PC-9 (cell line): ENCODE results near the gene CR2. TPM values are rescaled to one million over a fixed set of nuclear protein-coding genes. Genes with fewer than 3 reads are reported as not detected.

Experiments used
- BruUV-seq: library from RNA; stranded (reverse); fragments of 400-500 nt; replicated peaks from 2 replicates; lab custom pipeline; 2021; lab: Mats Ljungman, UMichigan
- CTCF ChIA-PET: fragments of 300-600 bp; sonication (Branson Sonifier 250); formaldehyde crosslinking; loops from one replicate; lab custom pipeline; 2022; ENCODE audit warnings: antibody characterized with exemption; lab: Charles Lee
- POLR2A ChIA-PET: fragments of 300-600 bp; sonication (Branson Sonifier 250); formaldehyde crosslinking; loops from one replicate; lab custom pipeline; 2022; ENCODE audit warnings: antibody characterized with exemption; ENCODE audit not compliant: unreplicated experiment; lab: Charles Lee
- DNase-seq, 2 experiments: peaks; one replicate each; pipeline versions ENCODE4 v3.0.0 to v3.0.0-alpha.2; 2015 to 2022; ENCODE audit warnings: mixed read lengths in 1 of 2
- H2AFZ ChIP-seq: fragments of 200-600 bp; sonication (generic); 2 replicates; pipeline ENCODE4 v1.8.1; 2017; ENCODE audit warnings: antibody characterized with exemption
- H3F3A ChIP-seq: fragments of 200-600 bp; sonication (generic); 2 replicates; pipeline ENCODE4 v1.8.1; 2017; ENCODE audit warnings: antibody characterized with exemption, mild to moderate bottlenecking, low read depth; ENCODE audit not compliant: insufficient read depth
- H3K27ac ChIP-seq: fragments of 200-600 bp; sonication (generic); 2 replicates; pipeline ENCODE4 v1.6.1; 2016; ENCODE audit warnings: mixed run types
- H3K27me3 ChIP-seq: fragments of 200-600 bp; sonication (generic); 2 replicates; pipeline ENCODE4 v1.6.1; 2016; ENCODE audit warnings: low read depth, mixed run types; ENCODE audit not compliant: insufficient read depth
- H3K36me3 ChIP-seq: fragments of 200-600 bp; sonication (generic); 2 replicates; pipeline ENCODE4 v1.6.1; 2016; ENCODE audit warnings: low read depth, mixed run types
- H3K4me1 ChIP-seq: fragments of 200-600 bp; sonication (generic); replicated peaks from 2 replicates; pipeline ENCODE4 v1.6.1; 2016; ENCODE audit warnings: mixed run types; ENCODE audit not compliant: insufficient read depth
- H3K4me2 ChIP-seq: fragments of 200-600 bp; sonication (generic); 2 replicates; pipeline ENCODE4 v1.6.1; 2017; ENCODE audit warnings: mixed run types
- H3K4me3 ChIP-seq: fragments of 200-600 bp; sonication (generic); 2 replicates; pipeline ENCODE4 v1.6.1; 2016; ENCODE audit warnings: mixed run types
- H3K79me2 ChIP-seq: fragments of 200-600 bp; sonication (generic); 2 replicates; pipeline ENCODE4 v1.6.1; 2017; ENCODE audit warnings: low read depth, mixed run types
- H3K9me2 ChIP-seq: fragments of 200-600 bp; sonication (generic); 2 replicates; pipeline ENCODE4 v1.8.1; 2017; ENCODE audit warnings: mild to moderate bottlenecking; ENCODE audit not compliant: insufficient read depth
- H3K9me3 ChIP-seq: fragments of 200-600 bp; sonication (generic); 2 replicates; pipeline ENCODE4 v1.8.1; 2016; ENCODE audit warnings: low read depth; ENCODE audit not compliant: insufficient read depth
- H4K20me1 ChIP-seq: fragments of 200-600 bp; sonication (generic); 2 replicates; pipeline ENCODE4 v1.8.1; 2017; ENCODE audit not compliant: insufficient read depth
- EZH2 ChIP-seq: fragments of 200-600 bp; sonication (generic); IDR thresholded peaks from 2 replicates; pipeline ENCODE4 v1.8.0; 2017; ENCODE audit warnings: antibody characterized with exemption, low read depth
- intact Hi-C: fragments of 100-400 bp; cut with micrococcal nuclease; formaldehyde crosslinking; loops from one replicate; pipeline ENCODE4 v1.10.0; 2022; ENCODE audit not compliant: unreplicated experiment
- total RNA-seq: library from RNA; stranded (reverse); gene quantifications from 2 replicates; pipeline ENCODE4 v1.2.3, GENCODE V29; 2021
- TF ChIP-seq, protein P1 (sequence below): fragments of 200-600 bp; sonication (generic); conservative IDR thresholded peaks from 2 replicates; pipeline ENCODE4 v1.6.1; 2017; ENCODE audit warnings: mixed run types, antibody characterized with exemption, mild to moderate bottlenecking, moderate library complexity

Gene CR2
- total RNA-seq, 1 experiment from 2014 or later = 4.3 TPM

DNA sequence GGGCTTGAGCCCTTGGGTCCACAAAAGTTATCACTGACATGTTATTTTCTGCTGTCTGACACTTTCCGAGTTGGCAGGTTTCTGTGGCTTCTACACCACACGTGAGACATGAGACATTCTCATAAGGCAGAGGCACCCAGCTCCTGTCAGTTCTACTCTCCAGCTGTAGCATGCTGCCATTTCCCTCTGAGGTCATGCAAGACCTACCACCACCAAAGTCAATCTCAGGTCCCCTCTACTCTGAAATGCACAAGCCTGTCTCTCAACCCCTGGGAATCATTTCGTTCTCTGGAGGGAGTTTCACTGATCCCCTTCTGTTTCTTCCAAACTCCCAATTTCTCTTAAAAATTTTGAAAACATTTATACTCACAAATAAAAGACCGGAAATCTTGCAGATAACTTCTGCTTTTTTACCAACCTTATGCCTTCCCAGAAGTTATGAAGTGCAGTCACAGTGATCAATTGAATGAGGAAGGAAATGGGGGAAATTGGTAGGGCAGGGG lies 39.5 kb upstream of the CR2 start:
- BruUV-seq = no TSS peak
- TF ChIP-seq, protein P1, sequence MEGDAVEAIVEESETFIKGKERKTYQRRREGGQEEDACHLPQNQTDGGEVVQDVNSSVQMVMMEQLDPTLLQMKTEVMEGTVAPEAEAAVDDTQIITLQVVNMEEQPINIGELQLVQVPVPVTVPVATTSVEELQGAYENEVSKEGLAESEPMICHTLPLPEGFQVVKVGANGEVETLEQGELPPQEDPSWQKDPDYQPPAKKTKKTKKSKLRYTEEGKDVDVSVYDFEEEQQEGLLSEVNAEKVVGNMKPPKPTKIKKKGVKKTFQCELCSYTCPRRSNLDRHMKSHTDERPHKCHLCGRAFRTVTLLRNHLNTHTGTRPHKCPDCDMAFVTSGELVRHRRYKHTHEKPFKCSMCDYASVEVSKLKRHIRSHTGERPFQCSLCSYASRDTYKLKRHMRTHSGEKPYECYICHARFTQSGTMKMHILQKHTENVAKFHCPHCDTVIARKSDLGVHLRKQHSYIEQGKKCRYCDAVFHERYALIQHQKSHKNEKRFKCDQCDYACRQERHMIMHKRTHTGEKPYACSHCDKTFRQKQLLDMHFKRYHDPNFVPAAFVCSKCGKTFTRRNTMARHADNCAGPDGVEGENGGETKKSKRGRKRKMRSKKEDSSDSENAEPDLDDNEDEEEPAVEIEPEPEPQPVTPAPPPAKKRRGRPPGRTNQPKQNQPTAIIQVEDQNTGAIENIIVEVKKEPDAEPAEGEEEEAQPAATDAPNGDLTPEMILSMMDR = no peak
- no peak for TF ChIP-seq EZH2
- Histone ChIP-seq H3K4me3 (no peak overlapping the region), H3K4me1 (no peaks in the 10 kb centered on the region), H3K36me3 (no peaks in the 10 kb centered on the region), H3K9me2 (no peaks in the 10 kb centered on the region), H3K9me3 (no peaks in the 10 kb centered on the region), H4K20me1 (no peaks in the 10 kb centered on the region), H2AFZ (no peak overlapping the region), H3F3A (no peaks in the 10 kb centered on the region), H3K27ac (no peak overlapping the region), H3K4me2 (no peak overlapping the region), H3K27me3 (no peaks in the 10 kb centered on the region), H3K79me2 (no peaks in the 10 kb centered on the region)
- CTCF ChIA-PET = no interaction called here
- intact Hi-C loops = no loop called here
- POLR2A ChIA-PET = no interaction called here
- DNase-seq = no peak

DNA sequence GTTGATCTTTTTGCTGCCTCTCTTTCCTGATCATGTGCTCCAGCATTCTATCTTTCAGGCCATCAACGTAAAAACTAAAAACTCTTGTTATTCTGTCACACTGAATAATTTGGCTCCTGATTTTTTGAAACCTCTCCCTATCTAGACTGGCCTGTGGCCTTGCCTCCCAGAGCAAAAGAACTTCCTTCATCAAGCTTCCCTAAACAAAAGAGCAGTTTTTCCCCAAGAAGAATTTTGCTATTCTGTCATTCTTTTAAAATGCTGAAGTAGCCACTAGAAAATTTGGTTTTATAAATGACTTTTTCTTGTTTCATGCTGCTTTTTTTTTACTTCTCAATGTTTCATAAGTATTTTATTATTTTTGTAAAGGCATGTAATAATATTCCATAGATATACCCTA lies 37.1 kb upstream of the CR2 start:
- Histone ChIP-seq H3K4me1 (no peaks in the 10 kb centered on the region), H3K9me3 (no peaks in the 10 kb centered on the region), H3K27ac (no peak overlapping the region), H3K4me2 (no peak overlapping the region), H2AFZ (no peak overlapping the region), H3F3A (no peaks in the 10 kb centered on the region), H3K9me2 (no peaks in the 10 kb centered on the region), H3K79me2 (no peaks in the 10 kb centered on the region), H3K36me3 (no peaks in the 10 kb centered on the region), H4K20me1 (no peaks in the 10 kb centered on the region), H3K27me3 (no peaks in the 10 kb centered on the region; the same call in 1 of the 2 replicates), H3K4me3 (no peak overlapping the region)
- BruUV-seq = no TSS peak
- CTCF ChIA-PET = interaction anchor here (0.7 kb wide), 1 partner anchor 12 kb away, joined by 4 read pairs; no protein-coding TSS in a partner anchor
- no peak for DNase-seq
- POLR2A ChIA-PET = no interaction called here
- intact Hi-C loops = no loop called here
- TF ChIP-seq EZH2 = no peak
- TF ChIP-seq, protein P1 = no peak

DNA sequence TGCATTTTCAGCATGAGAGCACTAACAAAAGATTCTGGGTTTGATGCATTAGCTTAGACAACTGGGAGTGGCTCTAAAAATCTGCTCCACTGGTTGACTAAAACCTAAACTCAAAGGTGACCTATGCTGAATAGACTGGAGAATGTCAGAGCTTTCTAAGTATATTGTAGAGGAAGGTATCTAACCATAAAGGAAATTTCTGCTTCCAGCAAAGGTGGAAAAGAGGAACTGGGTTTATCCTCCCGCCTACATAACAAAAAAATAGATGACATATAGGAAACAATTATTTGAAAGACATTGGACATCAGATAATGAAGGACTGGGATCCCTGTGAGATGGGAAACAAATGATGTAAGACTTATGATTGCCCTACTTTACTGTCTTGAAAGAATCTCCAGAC lies 35.8 kb upstream of the CR2 start:
- no TSS peak for BruUV-seq
- CTCF ChIA-PET = no interaction called here
- Histone ChIP-seq H3K79me2 (no peaks in the 10 kb centered on the region), H2AFZ (no peak overlapping the region), H3F3A (no peaks in the 10 kb centered on the region), H3K4me1 (no peaks in the 10 kb centered on the region), H3K9me3 (no peaks in the 10 kb centered on the region), H3K36me3 (no peaks in the 10 kb centered on the region), H3K4me2 (no peak overlapping the region), H3K9me2 (no peaks in the 10 kb centered on the region), H3K4me3 (no peak overlapping the region), H4K20me1 (no peaks in the 10 kb centered on the region), H3K27ac (no peak overlapping the region), H3K27me3 (peaks cover 5% of the 10 kb centered on the region; the same call in 1 of the 2 replicates)
- POLR2A ChIA-PET = no interaction called here
- DNase-seq = no peak
- TF ChIP-seq, protein P1 = no peak
- intact Hi-C loops = no loop called here
